H9 (cell line): Measurements from ENCODE around the gene CYP2F1. TPM values are rescaled to one million over a fixed set of nuclear protein-coding genes. Genes with fewer than 3 reads are reported as not detected.
"Not testable (repeated sequence)": the region's sequence is repeated elsewhere in the genome, so short reads cannot be mapped to it uniquely, and the experiment has no call there.

Experiments
- DNase-seq: peaks from one replicate; pipeline ENCODE4 v3.0.0-alpha.2; 2017
- H2AFZ ChIP-seq: one replicate; pipeline ENCODE4 v1.6.1; 2013; ENCODE audit warnings: mild to moderate bottlenecking, low read length, control low read depth, moderate library complexity
- H2AK5ac ChIP-seq: 2 replicates; pipeline ENCODE4 v1.6.1; 2013; ENCODE audit warnings: low read length, control low read depth, mixed read lengths; ENCODE audit not compliant: insufficient read length
- H2BK120ac ChIP-seq: one replicate; pipeline ENCODE4 v1.6.1; 2013; ENCODE audit warnings: low read depth, mild to moderate bottlenecking, low read length, control low read depth, inconsistent platforms; ENCODE audit not compliant: poor library complexity, severe bottlenecking
- H2BK12ac ChIP-seq: 2 replicates; pipeline ENCODE4 v1.6.1; 2013; ENCODE audit warnings: low read length, control low read depth, mixed read lengths, low read depth; ENCODE audit not compliant: insufficient read length
- H2BK15ac ChIP-seq: 2 replicates; pipeline ENCODE4 v1.6.1; 2013; ENCODE audit warnings: low read depth, low read length, control low read depth
- H2BK20ac ChIP-seq: one replicate; pipeline ENCODE4 v1.6.1; 2013; ENCODE audit warnings: low read depth, mild to moderate bottlenecking, low read length, control low read depth, inconsistent platforms; ENCODE audit not compliant: poor library complexity, severe bottlenecking
- H2BK5ac ChIP-seq: 2 replicates; pipeline ENCODE4 v1.6.1; 2013; ENCODE audit warnings: low read length, control low read depth, mixed read lengths; ENCODE audit not compliant: insufficient read length
- H3K14ac ChIP-seq: 2 replicates; pipeline ENCODE4 v1.6.1; 2013; ENCODE audit warnings: low read length, control low read depth; ENCODE audit not compliant: insufficient read depth
- H3K18ac ChIP-seq: 2 replicates; pipeline ENCODE4 v1.6.1; 2013; ENCODE audit warnings: low read depth, mild to moderate bottlenecking, mixed read lengths, low read length, control low read depth; ENCODE audit not compliant: insufficient read length
- H3K23ac ChIP-seq: 2 replicates; pipeline ENCODE4 v1.6.1; 2013; ENCODE audit warnings: low read length, control low read depth, mixed read lengths, low read depth; ENCODE audit not compliant: insufficient read length
- H3K23me2 ChIP-seq: 2 replicates; pipeline ENCODE4 v1.6.1; 2013; ENCODE audit warnings: low read depth, mild to moderate bottlenecking, mixed read lengths, low read length, control low read depth; ENCODE audit not compliant: insufficient read length, poor library complexity, severe bottlenecking
- H3K27ac ChIP-seq: 2 replicates; pipeline ENCODE4 v1.5.1; 2013; ENCODE audit warnings: low read length, control low read depth, mixed read lengths, low read depth; ENCODE audit not compliant: insufficient read length
- H3K27me3 ChIP-seq: 2 replicates; pipeline ENCODE4 v1.6.1; 2013; ENCODE audit warnings: low read length, control low read depth, inconsistent platforms; ENCODE audit not compliant: insufficient read depth
- H3K4ac ChIP-seq: 2 replicates; pipeline ENCODE4 v1.6.1; 2013; ENCODE audit warnings: low read depth, mild to moderate bottlenecking, control low read depth, inconsistent platforms, low read length, moderate library complexity
- H3K4me1 ChIP-seq: 2 replicates; pipeline ENCODE4 v1.6.1; 2013; ENCODE audit warnings: low read length, control low read depth, inconsistent platforms; ENCODE audit not compliant: insufficient read depth
- H3K4me2 ChIP-seq: 2 replicates; pipeline ENCODE4 v1.6.1; 2013; ENCODE audit warnings: low read length, control low read depth, mixed read lengths; ENCODE audit not compliant: insufficient read length, insufficient read depth
- H3K56ac ChIP-seq: 2 replicates; pipeline ENCODE4 v1.6.1; 2013; ENCODE audit warnings: low read depth, mild to moderate bottlenecking, mixed read lengths, low read length, control low read depth; ENCODE audit not compliant: insufficient read length
- H3K79me1 ChIP-seq: 2 replicates; pipeline ENCODE4 v1.6.1; 2013; ENCODE audit warnings: low read depth, mild to moderate bottlenecking, moderate library complexity, low read length, control low read depth, inconsistent platforms; ENCODE audit not compliant: insufficient read depth, poor library complexity, severe bottlenecking
- H3K79me2 ChIP-seq: 2 replicates; pipeline ENCODE4 v1.6.1; 2013; ENCODE audit warnings: low read length, control low read depth, inconsistent platforms; ENCODE audit not compliant: insufficient read depth
- H3K9ac ChIP-seq: 2 replicates; pipeline ENCODE4 v1.6.1; 2013; ENCODE audit warnings: low read length, control low read depth, mixed read lengths; ENCODE audit not compliant: insufficient read length; ENCODE audit errors: extremely low read depth
- H3K9me3 ChIP-seq: one replicate; pipeline ENCODE4 v1.6.1; 2013; ENCODE audit warnings: low read depth, low read length, inconsistent platforms; ENCODE audit not compliant: control insufficient read depth
- H3T11ph ChIP-seq: one replicate; pipeline ENCODE4 v1.6.1; 2013; ENCODE audit warnings: mild to moderate bottlenecking, low read length, control low read depth, inconsistent platforms
- H4K20me1 ChIP-seq: one replicate; pipeline ENCODE4 v1.6.1; 2013; ENCODE audit not compliant: control insufficient read depth, insufficient read length, insufficient read depth
- H4K5ac ChIP-seq: 2 replicates; pipeline ENCODE4 v1.6.1; 2013; ENCODE audit warnings: low read depth, mild to moderate bottlenecking, mixed read lengths, low read length, control low read depth; ENCODE audit not compliant: insufficient read length
- H4K8ac ChIP-seq: replicated peaks from 2 replicates; pipeline ENCODE4 v1.6.1; 2013; ENCODE audit warnings: low read length, control low read depth, mixed read lengths, low read depth; ENCODE audit not compliant: insufficient read length
- H4K91ac ChIP-seq: 2 replicates; pipeline ENCODE4 v1.6.1; 2013; ENCODE audit warnings: low read depth, mild to moderate bottlenecking, moderate library complexity, mixed read lengths, low read length, control low read depth; ENCODE audit not compliant: insufficient read length
- H3K27ac Mint-ChIP-seq, 3 experiments: 2 replicates in 2 of 3; 3 replicates in 1 of 3; pipeline ENCODE4 v1.8.0; 2020 to 2021; ENCODE audit warnings: mixed read lengths in 3 of 3, mild to moderate bottlenecking in 1 of 3, moderate library complexity in 1 of 3
- H3K27me3 Mint-ChIP-seq: 2 replicates; pipeline ENCODE4 v1.8.0; 2021; ENCODE audit warnings: low read depth, mild to moderate bottlenecking, moderate library complexity, mixed read lengths
- H3K36me3 Mint-ChIP-seq, 3 experiments: 2 replicates in 2 of 3; 3 replicates in 1 of 3; pipeline ENCODE4 v1.8.0; 2020 to 2021; ENCODE audit warnings: low read depth in 3 of 3, mixed read lengths in 3 of 3; ENCODE audit not compliant: insufficient read depth in 1 of 3
- H3K4me1 Mint-ChIP-seq, 2 experiments: 2 replicates each; pipeline ENCODE4 v1.8.0; 2020; ENCODE audit warnings: mixed read lengths in 2 of 2
- H3K4me3 Mint-ChIP-seq, 2 experiments: 2 replicates in 1 of 2; 3 replicates in 1 of 2; pipeline ENCODE4 v1.8.0; 2020 to 2021; ENCODE audit warnings: mild to moderate bottlenecking in 2 of 2, mixed read lengths in 2 of 2, moderate library complexity in 1 of 2
- H3K9me3 Mint-ChIP-seq, 2 experiments: 2 replicates in 1 of 2; 3 replicates in 1 of 2; pipeline ENCODE4 v1.8.0; 2020; ENCODE audit warnings: mild to moderate bottlenecking in 2 of 2, mixed read lengths in 2 of 2, moderate library complexity in 1 of 2
- WGBS: extraction: QIAGEN DNeasy Blood & Tissue Kit; methylation state at CpG from one replicate; pipeline ENCODE4 v1.1.7; 2013; ENCODE audit warnings: missing lambda C conversion rate, low lambda C conversion rate, mixed read lengths; ENCODE audit not compliant: insufficient read length; ENCODE audit errors: extremely low coverage; 5-methylcytosine and 5-hydroxymethylcytosine counted together
- total RNA-seq: library from RNA; stranded (reverse); gene quantifications from 2 replicates; pipeline ENCODE4 v1.2.1, GENCODE V29; 2021
- TF ChIP-seq, protein P1 (sequence below): fragments of 200-600 bp; sonication (generic); conservative IDR thresholded peaks from 3 replicates; pipeline ENCODE4 v1.8.0; 2021; ENCODE audit warnings: antibody characterized with exemption, mild to moderate bottlenecking

Gene CYP2F1
- total RNA-seq, 1 experiment from 2014 or later = 0.63 TPM

DNA sequence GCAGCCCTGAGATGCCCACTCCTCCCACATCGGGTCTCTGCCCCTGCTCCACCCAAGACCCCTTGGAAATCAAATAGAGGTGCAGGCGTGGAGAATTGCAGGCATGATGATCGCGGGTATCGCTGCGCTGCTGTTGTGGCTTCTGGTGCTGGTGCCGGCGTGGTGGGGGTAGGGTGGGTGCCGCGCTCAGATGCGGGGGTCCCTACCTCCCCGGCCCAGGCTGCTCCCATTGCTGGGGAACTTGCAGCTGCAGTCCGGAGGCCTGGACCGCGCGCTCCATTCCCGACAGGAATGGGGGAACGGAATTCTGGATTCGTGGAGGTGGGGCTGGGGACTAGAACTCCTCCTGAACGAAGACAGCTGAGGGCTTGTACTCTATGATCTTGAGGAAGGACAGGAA, 20.4 kb downstream of the CYP2F1 start:
- no peak overlapping the region for H2BK12ac ChIP-seq
- no peak overlapping the region for H3T11ph ChIP-seq
- no peaks in the 10 kb centered on the region for H3K79me2 ChIP-seq
- H3K4ac ChIP-seq = no peak overlapping the region
- Mint-ChIP-seq H3K4me1 (peaks cover 18 to 41% of the 10 kb centered on the region in 2 experiments), H3K27ac (peak overlapping the region in 2 of 3 experiments; percentile 63 to 77; a peak in 2 of 7 replicates), H3K27me3 (peaks cover 38% of the 10 kb centered on the region), H3K9me3 (no peaks in the 10 kb centered on the region; a peak in 1 of 5 replicates), H3K4me3 (peak overlapping the region; percentile 72 to 83; a peak in 3 of 5 replicates), H3K36me3 (no peaks in the 10 kb centered on the region)
- no peak overlapping the region for H2BK5ac ChIP-seq
- DNase-seq = no peak
- no peak overlapping the region for H4K8ac ChIP-seq
- H3K27me3 ChIP-seq = no peaks in the 10 kb centered on the region
- H3K18ac ChIP-seq = no peak overlapping the region
- TF ChIP-seq, protein P1, sequence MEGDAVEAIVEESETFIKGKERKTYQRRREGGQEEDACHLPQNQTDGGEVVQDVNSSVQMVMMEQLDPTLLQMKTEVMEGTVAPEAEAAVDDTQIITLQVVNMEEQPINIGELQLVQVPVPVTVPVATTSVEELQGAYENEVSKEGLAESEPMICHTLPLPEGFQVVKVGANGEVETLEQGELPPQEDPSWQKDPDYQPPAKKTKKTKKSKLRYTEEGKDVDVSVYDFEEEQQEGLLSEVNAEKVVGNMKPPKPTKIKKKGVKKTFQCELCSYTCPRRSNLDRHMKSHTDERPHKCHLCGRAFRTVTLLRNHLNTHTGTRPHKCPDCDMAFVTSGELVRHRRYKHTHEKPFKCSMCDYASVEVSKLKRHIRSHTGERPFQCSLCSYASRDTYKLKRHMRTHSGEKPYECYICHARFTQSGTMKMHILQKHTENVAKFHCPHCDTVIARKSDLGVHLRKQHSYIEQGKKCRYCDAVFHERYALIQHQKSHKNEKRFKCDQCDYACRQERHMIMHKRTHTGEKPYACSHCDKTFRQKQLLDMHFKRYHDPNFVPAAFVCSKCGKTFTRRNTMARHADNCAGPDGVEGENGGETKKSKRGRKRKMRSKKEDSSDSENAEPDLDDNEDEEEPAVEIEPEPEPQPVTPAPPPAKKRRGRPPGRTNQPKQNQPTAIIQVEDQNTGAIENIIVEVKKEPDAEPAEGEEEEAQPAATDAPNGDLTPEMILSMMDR = no peak
- H2AK5ac ChIP-seq = no peak overlapping the region
- no peak overlapping the region for H2AFZ ChIP-seq
- H3K4me1 ChIP-seq = no peaks in the 10 kb centered on the region
- no peak overlapping the region for H2BK20ac ChIP-seq
- no peak overlapping the region for H2BK15ac ChIP-seq
- H3K27ac ChIP-seq = no peak overlapping the region
- H3K23ac ChIP-seq = no peak overlapping the region
- no peak overlapping the region for H3K56ac ChIP-seq
- H3K9ac ChIP-seq = no peak overlapping the region
- H2BK120ac ChIP-seq = no peak overlapping the region
- no peaks in the 10 kb centered on the region for H3K79me1 ChIP-seq
- no peak overlapping the region for H4K91ac ChIP-seq
- no peak overlapping the region for H3K4me2 ChIP-seq
- H3K14ac ChIP-seq = no peak overlapping the region
- peaks cover 3% of the 10 kb centered on the region for H3K23me2 ChIP-seq
- no peaks in the 10 kb centered on the region for H4K20me1 ChIP-seq
- no peak overlapping the region for H4K5ac ChIP-seq
- no CpG with 5 or more reads among the region's 20 CpGs for WGBS
- no peaks in the 10 kb centered on the region for H3K9me3 ChIP-seq

GRCh38 chr19:41135390-41136384, 21.5 kb downstream of the CYP2F1 start:
- H3K4ac ChIP-seq, H4K20me1 ChIP-seq, H3K79me1 ChIP-seq, H3K56ac ChIP-seq, H3K27me3 ChIP-seq, H3K18ac ChIP-seq, H2BK20ac ChIP-seq, H2AFZ ChIP-seq, H2BK12ac ChIP-seq, H3K9me3 Mint-ChIP-seq, H2BK120ac ChIP-seq, H3K4me1 ChIP-seq, H2AK5ac ChIP-seq, H3T11ph ChIP-seq, H3K27ac ChIP-seq, H4K5ac ChIP-seq, H3K9me3 ChIP-seq, H3K23me2 ChIP-seq, H2BK15ac ChIP-seq, H3K23ac ChIP-seq, H3K79me2 ChIP-seq, H2BK5ac ChIP-seq, H3K36me3 Mint-ChIP-seq, H4K91ac ChIP-seq, H4K8ac ChIP-seq, H3K9ac ChIP-seq: not testable (repeated sequence)
- peaks cover 33% of the 10 kb centered on the region for H3K27me3 Mint-ChIP-seq
- H3K27ac Mint-ChIP-seq = peak overlapping the region; percentile 97 to 98 (median 97)
- peaks cover 18 to 37% of the 10 kb centered on the region in 2 experiments for H3K4me1 Mint-ChIP-seq
- H3K4me3 Mint-ChIP-seq = peak overlapping the region; percentile 83 to 92
- H3K4me2 ChIP-seq = peak overlapping the region; percentile 51
- H3K14ac ChIP-seq = peak overlapping the region; percentile 91
- peak; percentile 84 for DNase-seq
- WGBS = no CpG with 5 or more reads among the region's 76 CpGs
